ENCODE results near the gene SEPSECS. TPM values are rescaled to one million over a fixed set of nuclear protein-coding genes. Genes with fewer than 3 reads are reported as not detected.
A peak's percentile ranks its signal among the peaks of the same experiment; 100 is the strongest.

Gene SEPSECS
- polyA plus RNA-seq (2012; ENCODE audit: missing spikeins), result 5.7 TPM

DNA sequence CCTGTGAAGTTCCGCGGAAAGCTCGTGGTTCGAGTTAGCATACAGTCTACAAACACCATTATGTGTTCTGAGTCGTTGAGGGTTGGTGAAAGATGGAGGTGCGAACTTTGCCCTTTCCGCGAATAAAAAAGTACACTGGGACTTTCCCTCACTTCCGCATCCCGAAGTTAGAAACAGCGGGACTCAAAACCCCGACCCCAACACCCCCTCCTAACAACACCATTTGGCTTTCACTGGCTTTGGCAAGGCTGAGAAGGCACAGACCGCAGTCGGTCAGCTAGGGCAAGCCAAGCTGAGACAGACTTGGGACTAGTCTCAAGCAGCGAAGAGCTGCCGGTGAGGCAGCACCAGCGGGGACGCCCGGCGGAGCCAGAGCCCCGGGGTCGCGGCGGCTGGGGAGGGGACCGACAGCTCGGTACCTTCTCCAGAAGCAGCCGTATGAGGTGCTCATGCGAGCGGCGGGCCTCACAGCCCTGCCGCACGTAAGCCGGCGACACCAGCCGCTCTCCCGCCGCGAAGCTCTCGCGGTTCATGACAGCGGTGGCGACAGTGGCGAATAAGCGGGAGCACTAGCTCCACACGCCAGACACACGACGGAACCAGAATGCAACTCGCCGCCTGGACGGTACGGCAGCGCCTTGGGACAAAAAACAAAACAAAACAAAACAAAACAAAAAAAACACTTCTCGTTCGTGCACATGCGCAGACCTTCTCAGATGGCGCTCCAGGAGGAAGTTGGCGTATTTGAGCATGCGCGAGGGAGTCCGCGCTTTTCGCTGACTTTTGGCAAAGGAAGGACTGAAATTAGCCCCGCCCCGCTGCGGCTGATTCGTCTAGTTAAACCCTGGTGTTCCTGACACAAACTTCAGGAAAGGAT is at the start of gene SEPSECS:
TSS of gene SEPSECS (minus strand) at position 613 of the 877 bp plus-strand sequence. CDS start at position 533, 80 bp downstream.
- peak; percentile 82; the same call in 1 of the 2 replicates for TF ChIP-seq TAF1 (IDR thresholded peaks at IDR 0.05; ENCODE audit: borderline replicate concordance, low read depth, low read length)
- peak; percentile 96 for TF ChIP-seq POLR2A (IDR thresholded peaks at IDR 0.05; ENCODE audit: low read depth, low read length)
- peak; percentile 96 for TF ChIP-seq POLR2AphosphoS5 (IDR thresholded peaks at IDR 0.05; ENCODE audit: low read depth, low read length)
- DNase-seq (ENCODE audit: insufficient read length), result peak; percentile 42
- peak; percentile 98 for FAIRE-seq

GRCh38 chr4:25209702-25210101 is 49.5 kb upstream of the SEPSECS start:
- FAIRE-seq (no peak), DNase-seq (ENCODE audit: insufficient read length) (no peak)
- no peak for TF ChIP-seq POLR2AphosphoS5 (IDR thresholded peaks at IDR 0.05; ENCODE audit: low read depth, low read length)
- TF ChIP-seq POLR2A (IDR thresholded peaks at IDR 0.05; ENCODE audit: low read depth, low read length), result no peak
- TF ChIP-seq TAF1 (IDR thresholded peaks at IDR 0.05; ENCODE audit: borderline replicate concordance, low read depth, low read length), result no peak

GRCh38 chr4:25207997-25208396 is 47.7 kb upstream of the SEPSECS start:
- no peak for TF ChIP-seq POLR2A (IDR thresholded peaks at IDR 0.05; ENCODE audit: low read depth, low read length)
- TF ChIP-seq TAF1 (IDR thresholded peaks at IDR 0.05; ENCODE audit: borderline replicate concordance, low read depth, low read length), result no peak
- TF ChIP-seq POLR2AphosphoS5 (IDR thresholded peaks at IDR 0.05; ENCODE audit: low read depth, low read length), result no peak
- DNase-seq (ENCODE audit: insufficient read length) (no peak), FAIRE-seq (no peak)

GRCh38 chr4:25198713-25199112 is 38.5 kb upstream of the SEPSECS start:
- no peak for DNase-seq (ENCODE audit: insufficient read length)
- FAIRE-seq, result no peak
- TF ChIP-seq POLR2A (IDR thresholded peaks at IDR 0.05; ENCODE audit: low read depth, low read length) (no peak), TAF1 (IDR thresholded peaks at IDR 0.05; ENCODE audit: borderline replicate concordance, low read depth, low read length) (no peak), POLR2AphosphoS5 (IDR thresholded peaks at IDR 0.05; ENCODE audit: low read depth, low read length) (no peak)

DNA sequence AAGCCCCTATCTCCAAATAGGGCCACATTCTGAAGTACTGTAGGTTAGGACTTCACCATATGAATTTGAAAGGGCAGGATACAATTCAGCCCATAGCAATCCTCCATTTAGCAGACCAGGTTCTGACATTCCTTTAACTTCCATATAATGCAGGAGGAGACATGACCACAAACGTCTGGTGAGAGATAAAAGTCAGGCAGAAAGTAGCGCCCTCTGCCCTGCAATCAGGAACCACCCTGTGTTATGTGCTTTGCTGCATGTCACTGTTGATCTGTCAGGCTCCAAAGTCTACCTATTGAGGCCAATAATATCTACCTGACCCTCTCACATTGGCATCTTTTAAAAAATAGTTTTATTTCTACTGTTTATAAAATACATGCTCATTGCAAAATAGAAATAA is 30.2 kb upstream of the SEPSECS start:
- TF ChIP-seq POLR2AphosphoS5 (IDR thresholded peaks at IDR 0.05; ENCODE audit: low read depth, low read length) (no peak), POLR2A (IDR thresholded peaks at IDR 0.05; ENCODE audit: low read depth, low read length) (no peak), TAF1 (IDR thresholded peaks at IDR 0.05; ENCODE audit: borderline replicate concordance, low read depth, low read length) (no peak)
- DNase-seq (ENCODE audit: insufficient read length) (no peak), FAIRE-seq (no peak)

DNA sequence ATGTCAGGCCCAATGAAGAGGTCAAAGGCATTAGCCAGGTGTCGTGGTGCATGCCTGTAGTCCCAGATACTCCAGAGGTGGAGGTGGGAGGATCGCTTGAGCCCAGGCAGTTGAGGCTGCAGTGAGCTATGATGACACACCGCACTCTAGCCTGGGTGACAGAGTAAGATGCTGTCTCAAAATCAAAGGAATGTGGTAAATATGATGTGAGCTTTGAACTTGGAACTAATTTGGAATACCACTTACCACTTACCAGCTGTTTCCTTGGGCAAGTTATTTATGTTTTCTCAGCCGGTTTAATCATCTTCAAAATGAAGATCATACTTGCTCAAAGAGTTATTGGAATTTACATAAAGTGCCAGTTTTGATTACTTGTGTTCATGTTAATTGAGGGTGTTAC is 23.8 kb upstream of the SEPSECS start:
- no peak for TF ChIP-seq POLR2AphosphoS5 (IDR thresholded peaks at IDR 0.05; ENCODE audit: low read depth, low read length)
- TF ChIP-seq POLR2A (IDR thresholded peaks at IDR 0.05; ENCODE audit: low read depth, low read length), result no peak
- TF ChIP-seq TAF1 (IDR thresholded peaks at IDR 0.05; ENCODE audit: borderline replicate concordance, low read depth, low read length), result no peak
- no peak for FAIRE-seq
- DNase-seq (ENCODE audit: insufficient read length), result no peak

- no peak for FAIRE-seq
- DNase-seq (ENCODE audit: insufficient read length), result no peak
Measured at GRCh38 chr4:25182937-25183336, 22.7 kb upstream of the SEPSECS start.

DNA sequence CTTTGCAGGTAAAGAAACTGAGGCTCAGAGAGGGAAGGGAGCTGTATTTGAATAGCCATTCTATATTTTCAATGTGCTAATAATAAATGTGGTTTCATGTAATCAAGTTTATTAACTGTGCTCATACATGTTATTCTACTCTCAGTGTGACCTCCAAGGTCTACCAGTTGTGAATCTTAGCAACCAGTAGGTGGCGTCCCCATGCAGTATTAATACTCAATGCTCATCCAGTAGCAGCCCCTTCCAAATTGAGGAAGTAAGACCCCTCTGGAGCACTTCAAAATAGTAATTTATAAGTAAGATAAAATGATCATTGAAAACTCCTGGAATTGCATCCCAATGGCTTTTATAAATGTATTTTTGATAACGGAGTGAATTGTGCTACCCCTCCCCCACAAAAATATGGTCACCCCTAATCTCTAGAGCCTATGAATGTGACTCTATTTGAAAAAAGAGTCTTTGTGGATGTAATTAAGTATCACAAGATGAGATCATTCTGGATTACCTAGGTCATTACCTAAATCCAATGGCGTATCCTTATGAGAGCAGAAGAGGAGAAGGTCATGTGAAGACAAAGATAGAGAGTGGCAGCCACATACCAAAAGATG is 20.4 kb upstream of the SEPSECS start:
- FAIRE-seq (peak; percentile 24), DNase-seq (ENCODE audit: insufficient read length) (no peak)
- TF ChIP-seq POLR2A (IDR thresholded peaks at IDR 0.05; ENCODE audit: low read depth, low read length), result no peak
- TF ChIP-seq POLR2AphosphoS5 (IDR thresholded peaks at IDR 0.05; ENCODE audit: low read depth, low read length), result no peak
- TF ChIP-seq TAF1 (IDR thresholded peaks at IDR 0.05; ENCODE audit: borderline replicate concordance, low read depth, low read length), result no peak

More at GRCh38 chr4:25182937-25183336, 22.7 kb upstream of the SEPSECS start:
- TF ChIP-seq POLR2A (IDR thresholded peaks at IDR 0.05; ENCODE audit: low read depth, low read length), result no peak
- no peak for TF ChIP-seq POLR2AphosphoS5 (IDR thresholded peaks at IDR 0.05; ENCODE audit: low read depth, low read length)
- no peak for TF ChIP-seq TAF1 (IDR thresholded peaks at IDR 0.05; ENCODE audit: borderline replicate concordance, low read depth, low read length)

GRCh38 chr4:25178838-25179261 is 18.6 kb upstream of the SEPSECS start:
- TF ChIP-seq POLR2A (IDR thresholded peaks at IDR 0.05; ENCODE audit: low read depth, low read length), result no peak
- DNase-seq (ENCODE audit: insufficient read length), result no peak
- FAIRE-seq, result no peak

DNA sequence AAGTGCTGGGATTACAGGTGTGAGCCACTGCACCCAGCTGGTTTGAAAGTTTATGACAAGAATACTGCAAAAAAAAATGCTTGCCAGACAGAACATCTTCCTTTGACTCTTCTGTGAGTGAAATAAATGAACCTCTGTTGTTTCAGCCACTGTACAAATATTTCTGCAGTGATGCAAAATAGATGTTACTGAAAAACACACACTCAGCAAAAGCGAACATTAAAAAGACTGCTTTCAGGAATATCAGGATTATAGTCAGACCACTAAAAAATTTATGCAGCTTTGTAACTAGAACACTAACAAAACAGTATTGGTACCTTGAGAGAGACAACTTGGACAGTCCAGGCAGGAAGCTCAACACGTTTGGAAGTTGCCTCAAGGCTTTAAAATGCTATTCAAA is 16.9 kb upstream of the SEPSECS start:
- no peak for DNase-seq (ENCODE audit: insufficient read length)
- no peak for FAIRE-seq
- TF ChIP-seq TAF1 (IDR thresholded peaks at IDR 0.05; ENCODE audit: borderline replicate concordance, low read depth, low read length), result no peak
- no peak for TF ChIP-seq POLR2AphosphoS5 (IDR thresholded peaks at IDR 0.05; ENCODE audit: low read depth, low read length)
- TF ChIP-seq POLR2A (IDR thresholded peaks at IDR 0.05; ENCODE audit: low read depth, low read length), result no peak

DNA sequence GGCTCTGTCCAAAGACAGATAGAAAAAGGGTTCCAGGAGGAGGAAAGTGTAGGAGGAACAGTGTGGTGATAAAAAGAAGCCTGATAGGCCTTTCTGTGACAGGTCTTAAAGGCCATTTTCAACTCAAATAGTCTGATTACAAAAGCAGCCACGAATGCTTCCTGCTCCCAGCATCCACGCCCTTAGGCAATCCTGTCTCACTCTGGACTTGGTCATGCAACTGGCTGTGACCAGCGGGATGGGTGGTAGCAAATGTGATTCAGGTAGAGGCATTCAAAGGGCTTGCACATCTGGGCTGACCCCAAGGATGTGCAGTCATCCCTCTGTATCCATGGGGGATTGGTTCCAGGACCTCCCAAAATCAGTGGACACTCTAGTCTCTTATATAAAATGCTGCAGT is 14.4 kb upstream of the SEPSECS start:
- no peak for DNase-seq (ENCODE audit: insufficient read length)
- TF ChIP-seq POLR2AphosphoS5 (IDR thresholded peaks at IDR 0.05; ENCODE audit: low read depth, low read length) (no peak), POLR2A (IDR thresholded peaks at IDR 0.05; ENCODE audit: low read depth, low read length) (no peak), TAF1 (IDR thresholded peaks at IDR 0.05; ENCODE audit: borderline replicate concordance, low read depth, low read length) (no peak)
- no peak for FAIRE-seq

Data from GM12892 (cell line).